ENCODE measurements around the gene ZFHX3.

The ZFHX3 gene

DNA sequence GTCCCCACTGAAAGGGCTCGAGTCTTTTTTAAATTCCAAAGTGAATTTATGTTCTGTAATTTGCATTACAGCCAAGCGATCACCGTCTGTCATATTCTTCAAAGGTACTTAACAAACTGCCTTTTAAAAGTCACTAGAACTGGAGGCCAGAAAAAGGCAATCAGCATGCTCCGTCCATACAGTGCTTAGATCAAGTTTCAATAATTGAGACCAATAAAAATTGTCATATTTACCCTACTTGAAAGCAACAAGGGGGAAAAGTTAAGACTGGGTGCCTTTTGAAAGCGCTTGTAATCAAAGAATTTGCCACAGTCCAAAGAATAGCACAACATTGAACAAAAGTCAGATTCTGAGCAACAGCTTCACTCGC, 9.0 kb upstream of the ZFHX3 start:
- TF ChIP-seq CTCF (IDR thresholded peaks at IDR 0.05; ENCODE audit: control extremely low read depth, extremely low read depth, low read depth, missing control alignments) = no peak
- ChIA-PET CTCF (interaction anchor here (0.8 kb wide), 1 partner anchor 54 kb away, joined by 3 read pairs; no protein-coding TSS in a partner anchor), POLR2A (no interaction called here)
- no peak for DNase-seq (ENCODE audit: extremely low spot score)

DNA sequence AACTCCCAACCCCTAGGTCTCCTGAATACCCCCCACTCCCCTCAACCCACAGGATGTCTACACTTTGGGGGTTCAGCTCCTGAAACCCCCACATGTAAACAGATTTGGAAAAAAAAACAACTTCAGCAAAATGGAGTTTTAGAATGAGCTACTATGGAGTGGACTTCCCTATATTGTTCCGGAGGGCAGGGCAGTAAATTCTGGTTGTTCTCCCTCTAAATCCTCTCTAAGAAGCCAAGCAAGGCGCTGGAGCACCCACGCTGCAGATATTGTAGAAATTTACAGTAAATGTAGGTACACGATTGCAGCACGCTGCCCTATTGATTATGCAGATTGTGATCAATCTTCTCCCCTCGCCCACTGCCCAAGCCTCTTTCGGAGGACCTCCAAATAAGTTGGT, 8.5 kb upstream of the ZFHX3 start:
- TF ChIP-seq CTCF (IDR thresholded peaks at IDR 0.05; ENCODE audit: control extremely low read depth, extremely low read depth, low read depth, missing control alignments) = no peak
- no peak for DNase-seq (ENCODE audit: extremely low spot score)
- ChIA-PET POLR2A (no interaction called here), CTCF (interaction anchor here (0.8 kb wide), 1 partner anchor 54 kb away, joined by 3 read pairs; no protein-coding TSS in a partner anchor)

DNA sequence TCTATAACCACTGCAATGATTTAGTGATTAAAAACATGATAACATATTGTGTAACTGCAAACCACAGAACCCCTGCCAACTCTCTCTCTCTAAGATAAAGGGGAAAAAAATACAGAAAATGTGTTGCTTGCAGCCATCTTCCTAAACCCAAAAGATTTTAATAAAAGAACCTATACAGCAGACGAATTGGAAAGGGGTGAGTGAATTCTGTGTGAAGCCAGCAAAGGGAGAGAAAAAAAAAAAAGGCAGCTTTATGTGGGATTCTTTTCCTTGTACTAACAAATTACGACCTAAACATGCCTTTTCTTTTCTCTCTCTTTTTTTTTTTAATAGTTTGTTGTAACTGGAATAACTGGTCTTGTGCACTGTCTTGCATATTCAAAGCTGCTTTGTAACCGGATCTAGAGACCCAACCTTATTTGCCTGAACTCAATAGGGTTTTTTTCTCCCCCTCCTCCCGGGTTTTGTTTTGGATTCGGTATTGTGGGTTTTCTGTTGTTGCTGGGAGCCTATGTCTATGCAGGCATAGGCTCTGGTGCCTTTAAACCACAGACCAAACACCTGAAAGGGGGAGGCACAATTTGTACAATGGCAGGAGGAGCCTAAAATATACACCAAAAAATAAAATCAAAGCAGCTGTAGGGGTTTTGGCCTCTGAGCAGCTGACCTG, 7.0 kb upstream of the ZFHX3 start:
- POLR2A ChIA-PET = no interaction called here
- CTCF ChIA-PET = interaction anchor here (0.6 to 2.1 kb wide), 5 partner anchors 11 to 431 kb away, joined by 3 to 7 read pairs (median 3); no protein-coding TSS in a partner anchor
- TF ChIP-seq CTCF (IDR thresholded peaks at IDR 0.05; ENCODE audit: control extremely low read depth, extremely low read depth, low read depth, missing control alignments) = no peak
- DNase-seq (ENCODE audit: extremely low spot score) = no peak

DNA sequence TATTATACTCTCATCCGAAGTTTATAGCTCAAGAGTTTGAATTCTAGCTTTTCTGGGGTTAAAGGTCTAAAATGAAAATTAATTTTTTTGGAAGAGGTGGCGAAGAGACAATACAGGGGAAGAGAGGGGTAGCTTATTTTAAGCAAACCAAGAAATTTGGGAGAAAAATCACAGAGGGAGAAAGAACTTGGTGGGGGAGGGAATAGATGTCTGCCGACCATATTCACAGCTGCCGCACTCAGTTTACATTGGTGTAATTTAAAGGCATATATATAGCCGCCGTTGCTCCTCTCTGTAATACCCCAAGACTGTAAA, 6.5 kb upstream of the ZFHX3 start:
- POLR2A ChIA-PET = no interaction called here
- CTCF ChIA-PET = interaction anchor here (0.7 to 2.1 kb wide), 4 partner anchors 11 to 430 kb away, joined by 3 to 7 read pairs (median 3); no protein-coding TSS in a partner anchor
- TF ChIP-seq CTCF (IDR thresholded peaks at IDR 0.05; ENCODE audit: control extremely low read depth, extremely low read depth, low read depth, missing control alignments) = no peak
- no peak for DNase-seq (ENCODE audit: extremely low spot score)

- CTCF ChIA-PET = interaction anchor here (0.7 to 2.1 kb wide), 4 partner anchors 11 to 430 kb away, joined by 3 to 7 read pairs (median 3); no protein-coding TSS in a partner anchor
- no peak for DNase-seq (ENCODE audit: extremely low spot score)
- POLR2A ChIA-PET = no interaction called here
- TF ChIP-seq CTCF (IDR thresholded peaks at IDR 0.05; ENCODE audit: control extremely low read depth, extremely low read depth, low read depth, missing control alignments) = no peak
Observed at GRCh38 chr16:73054125-73054484, 6.2 kb upstream of the ZFHX3 start.

DNA sequence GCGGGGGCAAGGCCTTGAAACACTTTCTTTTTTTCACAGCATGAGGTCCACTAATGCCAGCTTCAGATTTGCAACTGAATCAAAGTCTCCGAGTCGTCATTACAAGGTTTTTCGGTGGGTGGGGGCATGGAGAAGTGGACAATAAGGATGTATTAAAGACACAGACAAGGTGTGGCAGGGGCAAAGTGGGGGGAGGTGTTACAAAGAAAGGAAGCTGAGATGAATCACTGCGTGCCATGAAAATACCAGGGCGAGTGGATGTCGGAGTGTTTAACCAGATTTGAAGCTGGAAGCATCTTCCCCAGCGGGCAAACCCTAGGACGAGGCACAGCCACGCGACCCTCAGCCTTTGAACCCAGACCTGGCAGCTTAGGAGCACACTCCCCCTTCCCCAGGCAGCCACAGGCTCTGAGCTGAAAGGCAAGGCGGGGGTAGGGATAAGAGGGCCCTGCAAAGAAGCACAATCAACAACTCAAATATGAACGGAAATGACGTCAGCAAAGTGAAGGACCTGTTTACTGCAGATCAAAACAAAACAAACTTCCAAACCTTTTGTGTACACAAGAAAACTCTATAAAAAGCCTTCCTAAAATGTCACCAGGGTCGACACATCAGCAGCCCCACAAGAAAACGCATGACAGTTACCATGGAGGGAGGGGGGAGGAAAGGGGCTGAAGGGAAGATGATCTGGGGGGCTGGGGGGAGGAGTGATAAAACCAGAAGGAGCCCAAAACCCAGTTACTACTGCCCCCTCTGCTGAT, 5.6 kb upstream of the ZFHX3 start:
- POLR2A ChIA-PET = no interaction called here
- TF ChIP-seq CTCF (IDR thresholded peaks at IDR 0.05; ENCODE audit: control extremely low read depth, extremely low read depth, low read depth, missing control alignments) = no peak
- CTCF ChIA-PET = interaction anchor here (1.5 to 2.1 kb wide), 2 partner anchors 10 to 17 kb away, joined by 3 to 7 read pairs; no protein-coding TSS in a partner anchor
- no peak for DNase-seq (ENCODE audit: extremely low spot score)

Data from GM10248 (cell line).